ENCODE results near the gene TFDP2. TPM values are rescaled to one million over a fixed set of nuclear protein-coding genes. Genes with fewer than 3 reads are reported as not detected.

The TFDP2 gene
- total RNA-seq, 4 donors from 2014 or later: 18.2 to 286 (median 64.4) TPM

DNA sequence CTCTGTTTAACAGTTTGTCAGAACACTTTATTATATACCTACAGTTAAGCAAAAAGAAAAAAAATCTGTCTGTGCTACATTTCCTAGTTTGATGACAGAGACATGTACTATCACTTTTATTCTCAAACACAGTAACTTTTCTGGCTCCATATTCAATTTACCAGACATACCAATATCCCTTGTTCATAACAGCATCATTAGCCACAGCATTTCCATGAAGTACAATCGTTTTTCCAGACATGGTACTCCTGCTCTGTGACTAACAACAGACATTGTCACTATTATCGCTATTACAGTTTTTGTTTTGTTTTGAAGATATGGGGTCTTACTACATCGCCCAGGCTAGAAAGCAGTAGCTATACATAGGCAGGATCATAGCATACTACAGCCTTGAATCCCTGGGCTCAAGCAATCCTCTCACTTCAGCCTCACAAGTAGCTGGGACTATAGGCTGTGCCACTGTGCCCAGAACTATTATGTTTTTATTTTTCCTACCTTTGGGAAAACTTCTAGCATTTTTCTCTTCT lies 14.5 kb downstream of the TFDP2 start:
- TF ChIP-seq CTCF (IDR thresholded peaks at IDR 0.05): no peak
- no peak for TF ChIP-seq POLR2A (IDR thresholded peaks at IDR 0.05)
- Histone ChIP-seq H3K9me3 (no peaks in the 10 kb centered on the region), H3K4me3 (no peak overlapping the region), H3K36me3 (no peaks in the 10 kb centered on the region), H3K27ac (no peak overlapping the region), H3K4me1 (no peaks in the 10 kb centered on the region), H3K27me3 (no peaks in the 10 kb centered on the region)
- no peak for DNase-seq
- intact Hi-C loops (cut with DNase I; ENCODE audit: low total_unique reads): no loop called here

DNA sequence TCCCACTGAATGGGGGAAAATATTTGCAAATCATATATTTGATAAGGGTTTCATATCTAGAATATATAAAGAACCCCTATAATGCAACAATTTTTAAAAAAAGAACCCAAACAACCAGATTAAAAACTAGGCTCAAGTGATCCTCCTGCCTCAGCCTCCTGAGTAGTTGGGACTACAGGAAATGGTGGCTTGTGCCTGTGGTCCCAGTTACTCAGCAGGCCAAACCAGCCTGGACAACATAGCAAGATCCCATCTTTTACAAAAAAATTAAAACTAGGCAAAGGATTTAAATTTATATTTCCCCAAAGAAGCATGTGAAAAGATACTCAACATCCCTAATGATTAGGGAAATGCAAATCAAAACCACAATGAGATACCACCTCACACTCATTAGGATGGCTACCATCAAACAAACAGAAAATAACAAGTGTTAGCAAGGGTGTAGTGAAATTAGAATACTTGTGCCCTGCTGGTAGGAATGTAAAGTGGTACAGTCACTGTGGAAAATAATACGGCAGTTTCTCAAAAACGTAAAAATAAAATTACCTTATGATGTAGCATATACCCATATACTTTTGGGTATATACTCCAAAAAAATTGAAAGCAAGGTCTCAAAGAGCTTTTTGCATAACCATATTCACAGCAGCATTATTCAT lies 19.7 kb downstream of the TFDP2 start:
- no peak for DNase-seq
- no peaks in the 10 kb centered on the region for H3K4me1 ChIP-seq

DNA sequence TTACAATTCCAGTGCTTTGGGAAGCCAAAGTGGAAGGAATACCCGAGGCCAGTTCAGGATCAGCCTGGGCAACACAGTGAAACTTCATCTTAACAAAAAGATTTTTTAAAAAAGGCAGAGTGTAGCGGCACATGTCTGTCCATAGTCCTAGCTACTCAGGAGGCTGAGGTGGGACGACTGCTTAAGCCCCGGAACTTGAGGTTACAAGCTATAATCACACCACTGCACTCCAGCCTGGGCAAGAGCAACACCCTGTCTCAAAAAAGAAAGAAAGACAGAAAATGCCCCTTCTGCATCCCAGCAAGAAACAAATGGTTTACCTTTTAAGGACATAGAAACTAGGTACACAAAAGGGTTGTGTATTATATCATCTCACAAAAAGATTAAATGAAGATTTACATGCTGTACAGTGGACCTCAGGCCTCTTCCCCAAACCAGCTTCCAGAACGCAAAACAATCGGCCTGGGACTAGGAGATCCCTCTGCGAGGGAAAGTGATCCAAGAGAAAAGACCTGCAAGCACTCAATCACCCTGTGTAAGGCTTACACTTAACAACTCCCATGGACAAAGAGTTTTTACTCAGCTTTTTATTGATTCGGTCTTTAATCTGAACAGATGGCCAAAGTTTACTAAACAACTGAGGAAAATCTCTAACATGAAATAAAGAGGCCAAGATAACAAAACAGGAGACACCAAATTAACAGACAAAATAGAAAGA lies 21.2 kb downstream of the TFDP2 start:
- Histone ChIP-seq H3K9me3 (no peaks in the 10 kb centered on the region), H3K4me1 (no peaks in the 10 kb centered on the region), H3K27me3 (no peaks in the 10 kb centered on the region), H3K4me3 (no peak overlapping the region), H3K27ac (no peak overlapping the region), H3K36me3 (no peaks in the 10 kb centered on the region)
- intact Hi-C loops (cut with DNase I; ENCODE audit: low total_unique reads): loop anchor here (10.0 kb wide), 1 partner anchor 157 kb away; no protein-coding TSS in a partner anchor
- TF ChIP-seq CTCF (IDR thresholded peaks at IDR 0.05) (no peak), POLR2A (IDR thresholded peaks at IDR 0.05) (no peak)
- no peak for DNase-seq

More for the DNA sequence above, 19.7 kb downstream of the TFDP2 start:
- Histone ChIP-seq H3K27ac (no peak overlapping the region), H3K4me3 (no peak overlapping the region), H3K27me3 (no peaks in the 10 kb centered on the region), H3K36me3 (no peaks in the 10 kb centered on the region), H3K9me3 (no peaks in the 10 kb centered on the region)
- TF ChIP-seq POLR2A (IDR thresholded peaks at IDR 0.05): no peak
- TF ChIP-seq CTCF (IDR thresholded peaks at IDR 0.05): no peak
- intact Hi-C loops (cut with DNase I; ENCODE audit: low total_unique reads): loop anchor here (10.0 kb wide), 1 partner anchor 155 kb away; no protein-coding TSS in a partner anchor

- intact Hi-C loops (cut with DNase I; ENCODE audit: low total_unique reads): loop anchor here (10.0 kb wide), 1 partner anchor 161 kb away; no protein-coding TSS in a partner anchor
- Histone ChIP-seq H3K4me3 (no peak overlapping the region), H3K27me3 (no peaks in the 10 kb centered on the region), H3K27ac (no peak overlapping the region), H3K36me3 (no peaks in the 10 kb centered on the region), H3K9me3 (no peaks in the 10 kb centered on the region), H3K4me1 (no peaks in the 10 kb centered on the region)
- TF ChIP-seq CTCF (IDR thresholded peaks at IDR 0.05): no peak
- TF ChIP-seq POLR2A (IDR thresholded peaks at IDR 0.05): no peak
- DNase-seq: no peak
These were observed 25.1 kb downstream of the TFDP2 start for GRCh38 chr3:142124243-142124642.

DNA sequence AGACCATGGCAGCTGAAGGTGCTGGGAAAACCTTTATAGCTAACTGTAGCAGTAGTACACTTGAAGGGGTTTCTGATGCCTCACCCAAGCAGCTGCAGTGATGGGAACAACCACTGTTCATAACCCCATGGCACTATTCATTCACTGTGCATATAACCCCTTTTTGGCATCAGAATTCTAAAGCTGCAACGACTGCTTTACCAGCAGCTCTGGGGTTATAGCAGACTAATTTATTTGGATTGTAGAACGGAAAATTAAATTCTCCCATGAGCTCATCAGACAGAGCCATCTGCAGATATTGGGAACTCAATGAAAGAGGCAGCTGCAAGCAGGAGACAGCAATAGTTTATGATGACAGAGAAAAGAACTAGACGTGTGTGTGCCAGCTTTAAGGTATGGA lies 28.6 kb downstream of the TFDP2 start:
- intact Hi-C loops (cut with DNase I; ENCODE audit: low total_unique reads): loop anchor here (10.0 kb wide), 1 partner anchor 164 kb away; no protein-coding TSS in a partner anchor
- Histone ChIP-seq H3K27ac (no peak overlapping the region), H3K27me3 (no peaks in the 10 kb centered on the region), H3K4me3 (no peak overlapping the region), H3K36me3 (no peaks in the 10 kb centered on the region), H3K9me3 (no peaks in the 10 kb centered on the region), H3K4me1 (no peaks in the 10 kb centered on the region)
- no peak for DNase-seq
- TF ChIP-seq POLR2A (IDR thresholded peaks at IDR 0.05) (no peak), CTCF (IDR thresholded peaks at IDR 0.05) (no peak)
